Epithelial cell of esophagus (primary cell): ENCODE data around the gene H2BK1.
A peak's percentile ranks its signal among the peaks of the same experiment; 100 is the strongest.

Source experiments
- DNase-seq: peaks from one replicate; pipeline ENCODE4 v3.0.0; 2010; ENCODE audit warnings: low read depth
- H3K4me3 ChIP-seq: 2 replicates; pipeline ENCODE4 v1.5.1; 2011; ENCODE audit warnings: mild to moderate bottlenecking, low read length, control low read depth
- TF ChIP-seq, protein P1 (sequence below): IDR thresholded peaks from 2 replicates; pipeline ENCODE4 v1.5.1; 2011; ENCODE audit warnings: low read depth, mild to moderate bottlenecking, low read length, control low read depth, inconsistent platforms; ENCODE audit not compliant: insufficient read depth; ENCODE audit errors: missing control alignments

Gene H2BK1

DNA sequence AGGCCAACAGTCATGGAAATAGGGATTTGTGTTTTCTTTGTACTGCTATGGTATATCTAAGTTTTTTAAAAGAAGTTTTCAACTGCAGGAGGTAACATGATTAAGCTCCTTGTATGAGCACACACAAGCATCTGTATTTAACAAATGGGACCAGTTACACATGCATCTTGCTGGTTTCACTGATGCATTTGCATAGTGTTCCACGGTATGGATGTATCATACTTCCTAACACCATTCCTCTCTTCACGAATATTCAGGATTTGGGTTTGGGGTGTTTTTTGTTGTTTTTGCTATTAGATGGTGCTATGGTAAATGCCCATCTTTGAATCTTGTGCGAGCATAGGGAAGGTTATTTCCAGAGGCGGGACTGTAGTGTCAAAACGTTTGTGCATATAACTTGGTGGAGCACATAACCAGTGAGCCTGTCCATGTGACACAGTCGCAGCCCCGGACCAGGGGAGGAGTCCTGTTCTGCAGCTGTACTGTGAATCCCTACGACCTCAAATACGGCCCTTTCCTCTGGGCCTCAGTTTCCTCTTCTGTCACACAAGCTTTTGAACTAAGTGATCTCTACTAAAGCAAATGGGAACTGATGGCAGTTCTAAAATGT is 1.9 kb downstream of the H2BK1 start:
- DNase-seq: no peak
- TF ChIP-seq, protein P1, sequence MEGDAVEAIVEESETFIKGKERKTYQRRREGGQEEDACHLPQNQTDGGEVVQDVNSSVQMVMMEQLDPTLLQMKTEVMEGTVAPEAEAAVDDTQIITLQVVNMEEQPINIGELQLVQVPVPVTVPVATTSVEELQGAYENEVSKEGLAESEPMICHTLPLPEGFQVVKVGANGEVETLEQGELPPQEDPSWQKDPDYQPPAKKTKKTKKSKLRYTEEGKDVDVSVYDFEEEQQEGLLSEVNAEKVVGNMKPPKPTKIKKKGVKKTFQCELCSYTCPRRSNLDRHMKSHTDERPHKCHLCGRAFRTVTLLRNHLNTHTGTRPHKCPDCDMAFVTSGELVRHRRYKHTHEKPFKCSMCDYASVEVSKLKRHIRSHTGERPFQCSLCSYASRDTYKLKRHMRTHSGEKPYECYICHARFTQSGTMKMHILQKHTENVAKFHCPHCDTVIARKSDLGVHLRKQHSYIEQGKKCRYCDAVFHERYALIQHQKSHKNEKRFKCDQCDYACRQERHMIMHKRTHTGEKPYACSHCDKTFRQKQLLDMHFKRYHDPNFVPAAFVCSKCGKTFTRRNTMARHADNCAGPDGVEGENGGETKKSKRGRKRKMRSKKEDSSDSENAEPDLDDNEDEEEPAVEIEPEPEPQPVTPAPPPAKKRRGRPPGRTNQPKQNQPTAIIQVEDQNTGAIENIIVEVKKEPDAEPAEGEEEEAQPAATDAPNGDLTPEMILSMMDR: no peak
- no peak overlapping the region for H3K4me3 ChIP-seq

- TF ChIP-seq, protein P1: no peak
- no peak for DNase-seq
- no peak overlapping the region for H3K4me3 ChIP-seq
Observed at GRCh38 chr7:151207804-151208203, 2.5 kb downstream of the H2BK1 start.

DNA sequence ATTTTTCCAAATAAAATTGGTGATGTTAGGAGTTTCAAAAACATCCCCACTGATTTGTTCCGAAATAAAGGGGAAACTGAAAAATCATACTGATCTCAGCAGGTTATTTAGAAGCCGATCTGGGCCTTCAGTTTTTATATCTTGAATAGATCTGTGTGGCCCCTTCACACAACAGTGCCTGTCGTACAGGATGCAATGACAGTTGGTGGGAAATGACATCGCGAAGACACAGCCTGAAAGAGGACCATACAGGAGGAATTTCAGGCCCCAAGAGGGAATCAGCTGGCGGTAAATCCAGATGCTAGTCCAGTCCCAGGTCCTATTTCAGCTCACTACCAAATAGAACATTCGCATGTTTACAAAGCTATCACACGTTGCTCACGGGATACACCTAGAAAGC is 3.0 kb downstream of the H2BK1 start:
- no peak for DNase-seq
- TF ChIP-seq, protein P1: no peak
- no peak overlapping the region for H3K4me3 ChIP-seq

GRCh38 chr7:151206914-151207313 is 3.4 kb downstream of the H2BK1 start:
- no peak overlapping the region for H3K4me3 ChIP-seq
- TF ChIP-seq, protein P1: no peak
- DNase-seq: no peak

- no peak overlapping the region for H3K4me3 ChIP-seq
- no peak for DNase-seq
- TF ChIP-seq, protein P1: no peak
Observed at GRCh38 chr7:151205730-151206129, 4.6 kb downstream of the H2BK1 start.

- TF ChIP-seq, protein P1: peak; percentile 12
- H3K4me3 ChIP-seq: no peak overlapping the region
- DNase-seq: peak; percentile 14
Observed at GRCh38 chr7:151204383-151205032, 5.8 kb downstream of the H2BK1 start.

DNA sequence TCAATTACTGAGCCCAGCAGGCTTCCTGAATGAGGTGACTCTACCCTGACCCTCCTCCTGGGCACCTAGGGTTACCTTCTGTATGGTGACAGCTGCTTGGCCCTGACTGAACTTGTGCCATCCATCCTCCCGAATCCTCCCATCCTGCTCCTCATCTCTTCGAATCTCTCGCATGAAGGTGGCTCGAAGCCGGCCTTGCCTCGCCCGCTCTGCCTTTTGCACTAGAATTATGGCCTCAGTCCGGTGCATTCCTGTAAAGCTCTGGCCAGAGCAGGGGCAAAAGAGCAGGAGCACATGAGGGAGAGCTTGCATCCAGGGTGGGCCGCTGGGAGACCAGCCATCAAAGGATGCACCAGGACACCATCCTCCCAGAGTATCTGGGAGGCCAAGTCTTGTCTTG is 7.5 kb downstream of the H2BK1 start:
- TF ChIP-seq, protein P1: no peak
- DNase-seq: no peak
- H3K4me3 ChIP-seq: no peak overlapping the region
